Activated T-cell treated with anti-CD3 and anti-CD28 coated beads for 1 hour (primary cell): ENCODE data around the gene DNAJC17.

Experiments used
- DNase-seq: peaks from one replicate; pipeline ENCODE4 v3.0.0-alpha.2; 2020; ENCODE audit warnings: low read depth

The DNAJC17 gene

GRCh38 chr15:40766194-40766815 lies 41.0 kb downstream of the DNAJC17 start:
- no peak for DNase-seq

- DNase-seq: no peak
Observed at GRCh38 chr15:40764629-40765103, 42.6 kb downstream of the DNAJC17 start.

- DNase-seq: peak; percentile 43
Observed at GRCh38 chr15:40763801-40764628, 43.3 kb downstream of the DNAJC17 start, which contains the start of gene GCHFR. Gene GCHFR, plus strand, starts transcription at chr15:40764068. Its CDS starts 113 bp downstream, at chr15:40764181.

GRCh38 chr15:40762919-40763800 lies 44.1 kb downstream of the DNAJC17 start:
- DNase-seq: no peak

GRCh38 chr15:40759961-40760360 lies 47.3 kb downstream of the DNAJC17 start:
- DNase-seq: no peak

- no peak for DNase-seq
Observed at GRCh38 chr15:40756938-40757337, 50.3 kb downstream of the DNAJC17 start.

- no peak for DNase-seq
Observed at GRCh38 chr15:40755812-40756208, 51.5 kb downstream of the DNAJC17 start.

- DNase-seq: peak; percentile 94
Observed at GRCh38 chr15:40754883-40755811, 52.1 kb downstream of the DNAJC17 start, which contains the start of gene RMDN3. Gene RMDN3, minus strand, starts transcription at chr15:40755254. Its CDS starts 471 bp downstream, at chr15:40754783.

- DNase-seq: no peak
Observed at GRCh38 chr15:40754574-40754882, 52.7 kb downstream of the DNAJC17 start.

GRCh38 chr15:40751745-40752144 lies 55.5 kb downstream of the DNAJC17 start:
- no peak for DNase-seq

GRCh38 chr15:40750885-40751284 lies 56.4 kb downstream of the DNAJC17 start:
- DNase-seq: no peak

GRCh38 chr15:40749151-40749630 lies 58.1 kb downstream of the DNAJC17 start:
- no peak for DNase-seq

- DNase-seq: no peak
Observed at GRCh38 chr15:40747685-40748631, 59.3 kb downstream of the DNAJC17 start.

GRCh38 chr15:40746916-40747418 lies 60.3 kb downstream of the DNAJC17 start:
- no peak for DNase-seq

- no peak for DNase-seq
Observed at GRCh38 chr15:40744815-40745152, 62.5 kb downstream of the DNAJC17 start.

- peak; percentile 42 for DNase-seq
Observed at GRCh38 chr15:40743921-40744814, 63.1 kb downstream of the DNAJC17 start.

- no peak for DNase-seq
Observed at GRCh38 chr15:40743485-40743901, 63.8 kb downstream of the DNAJC17 start.

- no peak for DNase-seq
Observed at GRCh38 chr15:40739854-40740253, 67.4 kb downstream of the DNAJC17 start.

- no peak for DNase-seq
Observed at GRCh38 chr15:40739047-40739446, 68.2 kb downstream of the DNAJC17 start.
